ENCODE data around the gene GRM4.
"Not testable (repeated sequence)": the region's sequence is repeated elsewhere in the genome, so short reads cannot be mapped to it uniquely, and the experiment has no call there.

GRM4 gene

GRCh38 chr6:34146021-34146782, at the start of gene GRM4:
TSS of gene GRM4 (minus strand) at chr6:34146087. CDS start at chr6:34133496, 12,591 bp downstream.
- DNase-seq, result no peak

GRCh38 chr6:34194772-34195171, 48.9 kb upstream of the GRM4 start:
- no peak for DNase-seq

DNA sequence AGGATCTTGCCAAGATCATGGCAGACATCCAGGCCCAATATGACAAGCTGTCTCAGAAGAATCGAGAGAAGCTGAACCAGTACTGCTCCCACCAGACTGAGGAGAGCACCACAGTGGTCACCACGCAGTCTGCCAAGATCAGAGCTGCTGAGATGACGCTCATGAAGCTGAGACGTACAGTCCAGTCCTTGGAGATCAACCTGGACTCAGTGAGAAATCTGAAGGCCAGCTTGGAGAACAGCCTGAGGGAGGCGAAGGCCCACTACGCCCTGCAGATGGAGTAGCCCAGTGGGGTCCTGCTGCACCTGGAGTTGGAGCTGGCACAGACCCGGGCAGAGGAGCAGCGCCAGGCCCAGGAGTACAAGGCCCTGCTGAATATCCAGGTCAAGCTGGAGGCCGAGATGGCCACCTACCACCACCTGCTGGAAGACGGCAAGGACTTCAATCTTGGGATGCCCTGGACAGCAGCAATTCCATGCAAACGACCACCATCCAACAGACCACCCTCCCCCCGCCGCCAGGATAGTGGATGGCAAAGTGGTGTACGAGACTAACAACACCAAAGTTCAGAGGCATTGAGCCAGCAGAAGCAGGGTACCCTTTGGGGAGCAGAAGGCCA, 44.7 kb upstream of the GRM4 start:
- no peak for DNase-seq

GRCh38 chr6:34189806-34190503, 44.1 kb upstream of the GRM4 start:
- peak; percentile 42 for DNase-seq

GRCh38 chr6:34184726-34185125, 38.8 kb upstream of the GRM4 start:
- not testable (repeated sequence) for DNase-seq

DNA sequence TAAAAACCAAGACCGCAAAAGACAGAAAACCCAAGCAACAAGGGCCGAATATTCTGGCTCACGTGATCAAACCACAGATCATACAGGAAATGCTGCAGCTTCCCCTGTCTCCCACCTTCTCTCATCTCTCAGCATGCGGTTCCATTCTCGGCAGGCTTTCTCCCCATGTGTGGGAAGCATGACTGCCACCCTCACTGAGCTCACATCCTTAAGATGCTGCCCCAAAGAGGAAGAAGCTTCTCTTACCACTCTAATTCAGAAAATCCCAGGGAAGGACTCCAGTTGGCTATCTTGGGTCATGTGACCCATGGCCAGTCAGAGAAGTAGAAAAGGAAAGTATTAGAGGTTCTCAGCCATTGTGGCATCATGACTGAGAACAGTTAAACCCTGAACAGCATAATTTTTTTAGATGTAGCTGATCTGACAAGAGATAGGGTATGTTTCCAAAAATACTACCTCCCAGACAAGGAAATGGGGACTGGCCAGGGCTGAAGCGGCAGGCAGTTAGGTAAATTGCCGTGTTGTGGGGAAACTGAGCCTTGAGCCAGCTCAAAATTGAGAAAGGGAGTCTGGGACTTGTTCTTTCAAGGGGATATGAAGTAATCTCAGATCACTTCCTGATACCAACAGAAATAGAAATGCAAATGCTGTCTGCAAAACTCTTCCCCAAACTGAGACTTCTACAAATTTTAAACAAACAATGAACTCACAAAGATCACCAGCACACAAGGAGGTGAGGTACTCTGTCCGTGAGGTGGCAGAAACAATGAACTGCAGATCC, 37.1 kb upstream of the GRM4 start:
- peak; percentile 86 for DNase-seq

GRCh38 chr6:34181908-34182307, 36.0 kb upstream of the GRM4 start:
- peak; percentile 9 for DNase-seq

DNA sequence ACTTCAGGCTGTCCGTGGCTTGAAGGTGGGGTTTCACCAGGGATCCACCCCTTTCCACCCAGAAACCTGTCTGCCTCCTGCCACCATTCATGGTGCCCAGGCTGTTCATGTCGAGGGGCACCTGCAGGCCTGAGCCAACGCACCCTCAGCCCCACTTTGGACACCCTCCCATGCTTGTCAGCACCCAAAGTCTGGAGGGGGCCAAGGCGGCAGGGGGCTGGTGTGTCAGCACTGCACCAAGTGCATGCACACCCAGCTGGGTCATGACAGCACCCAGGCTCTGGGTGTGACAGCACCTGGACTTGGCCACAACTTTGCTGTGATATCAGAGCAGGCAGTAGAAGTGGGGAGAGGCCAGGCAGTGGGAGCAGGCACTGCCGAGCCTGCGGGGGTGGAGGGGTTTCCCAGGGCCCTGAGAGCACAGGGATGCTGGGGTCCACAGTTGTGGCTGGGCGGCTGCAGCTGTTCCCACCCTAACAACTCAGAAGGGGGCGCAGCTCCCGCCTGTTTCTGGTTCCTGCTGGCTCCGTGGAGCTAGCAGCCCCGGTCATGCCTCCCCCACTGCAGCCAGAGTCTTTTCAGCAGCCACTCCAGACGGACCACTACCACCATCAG, 33.3 kb upstream of the GRM4 start:
- no peak for DNase-seq

- DNase-seq, result no peak
Measured at GRCh38 chr6:34178357-34179105, 32.6 kb upstream of the GRM4 start.

DNA sequence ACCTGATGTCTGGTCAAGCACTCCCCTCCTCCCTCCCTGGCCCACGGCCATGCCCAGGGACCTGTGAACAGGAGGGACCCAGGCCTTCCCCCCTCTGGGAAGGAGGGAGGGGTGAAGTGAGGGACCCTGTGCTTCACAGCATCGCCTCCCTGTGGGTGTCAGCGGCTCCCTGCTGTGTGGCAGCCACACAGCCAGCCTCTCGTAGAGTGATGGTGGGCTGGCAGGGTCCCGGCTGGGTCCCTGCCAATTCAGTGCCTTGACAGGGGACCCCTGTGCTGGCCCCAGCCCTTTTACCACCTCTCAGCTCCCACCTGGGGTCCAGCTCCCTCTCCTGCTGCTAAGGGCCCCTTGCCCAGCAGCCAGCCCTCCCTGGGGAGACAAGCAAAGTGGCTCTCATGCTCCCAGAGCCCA, 31.3 kb upstream of the GRM4 start:
- DNase-seq, result no peak

- DNase-seq, result no peak
Measured at GRCh38 chr6:34176261-34177031, 30.6 kb upstream of the GRM4 start.

- no peak for DNase-seq
Measured at GRCh38 chr6:34174846-34175399, 29.0 kb upstream of the GRM4 start.

- DNase-seq, result no peak
Measured at GRCh38 chr6:34172961-34173775, 27.3 kb upstream of the GRM4 start.

DNA sequence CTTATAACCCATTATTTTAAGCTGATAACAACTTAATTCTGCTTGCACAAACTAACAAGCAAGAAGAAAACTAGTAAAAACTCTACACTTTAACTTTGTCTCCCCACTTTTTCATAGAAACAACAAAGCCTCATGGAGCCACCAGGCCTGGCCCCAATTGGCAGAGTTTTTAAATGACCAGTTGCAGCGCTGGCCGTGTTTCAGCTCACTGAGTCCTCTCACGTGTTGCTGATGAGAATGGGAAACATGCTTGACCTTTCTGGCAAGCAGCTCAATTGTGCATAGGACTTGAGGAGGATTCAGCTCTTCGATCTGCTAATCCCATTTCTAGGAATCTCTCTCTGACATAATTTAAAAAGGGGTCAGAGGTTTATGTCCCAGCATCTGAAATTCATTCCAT, 24.5 kb upstream of the GRM4 start:
- no peak for DNase-seq

- no peak for DNase-seq
Measured at GRCh38 chr6:34169897-34170296, 24.0 kb upstream of the GRM4 start.

- DNase-seq, result no peak
Measured at GRCh38 chr6:34161857-34162515, 16.1 kb upstream of the GRM4 start.

DNA sequence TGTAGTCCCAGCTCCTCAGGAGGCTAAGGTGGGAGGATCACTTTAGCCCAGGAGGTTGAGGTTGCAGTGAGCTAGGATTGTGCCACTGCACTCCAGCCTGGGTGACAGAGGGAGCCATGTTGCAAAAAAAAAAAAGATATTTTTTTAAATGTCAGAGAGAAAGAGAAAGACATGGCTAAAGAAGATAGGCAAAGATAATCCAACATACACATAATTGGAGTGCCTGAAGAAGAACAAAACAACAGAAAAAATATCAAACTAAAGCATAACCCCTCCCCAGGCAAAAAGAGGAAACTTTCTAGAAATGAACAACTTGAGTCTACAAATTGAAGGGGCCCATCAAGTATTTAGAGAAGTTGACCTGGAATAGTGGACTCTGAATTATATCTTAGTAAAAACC, 14.0 kb upstream of the GRM4 start:
- no peak for DNase-seq

GRCh38 chr6:34158876-34159275, 13.0 kb upstream of the GRM4 start:
- DNase-seq, result no peak

- no peak for DNase-seq
Measured at GRCh38 chr6:34157851-34158250, 12.0 kb upstream of the GRM4 start.
